Tracheal epithelial cell (primary cell): Measurements from ENCODE around the gene RNF138. TPM values are rescaled to one million over a fixed set of nuclear protein-coding genes. Genes with fewer than 3 reads are reported as not detected.

Experiments used
- total RNA-seq: library from RNA; depleted of rRNA; stranded (reverse); fragments of >200 nt; gene quantifications from 2 replicates; pipeline ENCODE4 v1.2.1, GENCODE V29; 2014

Gene RNF138
- total RNA-seq = 24.7 and 25.1 TPM in 2 replicates

GRCh38 chr18:32091724-32092421 is at the start of gene RNF138:
RNF138 (plus strand) TSS chr18:32091874; CDS start chr18:32092777, 903 bp downstream.

Other genes with a start within 250 kb of the RNF138 start
- gene TRAPPC8, start 148.7 kb upstream of the RNF138 start, total RNA-seq = 32.5 and 42.0 TPM in 2 replicates
- gene RNF125, start 73.0 kb upstream of the RNF138 start, total RNA-seq = 0.72 and 1.5 TPM in 2 replicates
- gene MEP1B, start 98.2 kb downstream of the RNF138 start, total RNA-seq = not detected in 2 replicates